ENCODE results near the gene CBX3.

- TF ChIP-seq POLR2A (IDR thresholded peaks at IDR 0.05) (no peak), CTCF (IDR thresholded peaks at IDR 0.05 in 4 of 5, conservative IDR thresholded peaks at IDR 0.05 in 1 of 5) (no peak)
Measured at GRCh38 chr7:26179422-26179821, 22.1 kb upstream of the CBX3 start.
